H1 (cell line): ENCODE measurements around the gene PCBD1. TPM values are rescaled to one million over a fixed set of nuclear protein-coding genes. Genes with fewer than 3 reads are reported as not detected.

Source experiments
- CREB1 ChIP-seq: IDR thresholded peaks from 2 replicates; pipeline ENCODE4 v1.6.1; 2012; ENCODE audit warnings: inconsistent platforms
- KDM5A ChIP-seq: fragments of 200-600 bp; IDR thresholded peaks from 2 replicates; pipeline ENCODE4 v1.7.1; 2012; ENCODE audit warnings: mild to moderate bottlenecking, low read length, inconsistent platforms, mixed read lengths
- MAX ChIP-seq: IDR thresholded peaks from 2 replicates; pipeline ENCODE4 v1.6.1; 2012; ENCODE audit warnings: inconsistent platforms
- SIRT6 ChIP-seq: IDR thresholded peaks from one replicate; pipeline ENCODE4 v1.7.1; 2012; ENCODE audit warnings: low read length, inconsistent platforms
- SP1 ChIP-seq: IDR thresholded peaks from 2 replicates; pipeline ENCODE4 v1.6.1; 2011; ENCODE audit warnings: low read depth, low read length
- SP4 ChIP-seq: IDR thresholded peaks from 2 replicates; pipeline ENCODE4 v1.6.1; 2012; ENCODE audit warnings: low read length, inconsistent platforms
- polyA plus RNA-seq, 7 experiments: library from polyadenylated mRNA; depleted of rRNA in 3 of 7; stranded (reverse) in 5 of 7; unstranded in 2 of 7; fragments of >200 nt in 5 of 7; fragments of 200-250 nt in 2 of 7; gene quantifications; 1 replicate in 5 of 7; 2 replicates in 1 of 7; 4 replicates in 1 of 7; pipeline versions ENCODE4 v1.2.1 to v1.2.3, GENCODE V29; 2011 to 2013; ENCODE audit warnings: missing spikeins in 2 of 7, mixed read lengths in 2 of 7
- total RNA-seq: library from RNA; stranded (reverse); fragmentation: NEBNext Ultra II Directional; extraction: Animal tissue kit (Norgen Biotek cat#: 25700); gene quantifications from 2 replicates; pipeline ENCODE4 v1.2.1, GENCODE V29; 2021
- TF ChIP-seq, protein P1 (sequence below): fragments of 300-600 bp; sonication (generic); IDR thresholded peaks from 2 replicates; pipeline ENCODE4 v1.7.1; 2012; ENCODE audit warnings: low read length, moderate library complexity, mild to moderate bottlenecking, inconsistent platforms; ENCODE audit not compliant: insufficient replicate concordance

PCBD1 gene
- total and polyA plus RNA-seq, 2 of the 8 experiments (the other 6 are each of a cell fraction or from before 2014, with no cell fraction given) = 46.5 to 55.0 TPM

- TF ChIP-seq, protein P1, sequence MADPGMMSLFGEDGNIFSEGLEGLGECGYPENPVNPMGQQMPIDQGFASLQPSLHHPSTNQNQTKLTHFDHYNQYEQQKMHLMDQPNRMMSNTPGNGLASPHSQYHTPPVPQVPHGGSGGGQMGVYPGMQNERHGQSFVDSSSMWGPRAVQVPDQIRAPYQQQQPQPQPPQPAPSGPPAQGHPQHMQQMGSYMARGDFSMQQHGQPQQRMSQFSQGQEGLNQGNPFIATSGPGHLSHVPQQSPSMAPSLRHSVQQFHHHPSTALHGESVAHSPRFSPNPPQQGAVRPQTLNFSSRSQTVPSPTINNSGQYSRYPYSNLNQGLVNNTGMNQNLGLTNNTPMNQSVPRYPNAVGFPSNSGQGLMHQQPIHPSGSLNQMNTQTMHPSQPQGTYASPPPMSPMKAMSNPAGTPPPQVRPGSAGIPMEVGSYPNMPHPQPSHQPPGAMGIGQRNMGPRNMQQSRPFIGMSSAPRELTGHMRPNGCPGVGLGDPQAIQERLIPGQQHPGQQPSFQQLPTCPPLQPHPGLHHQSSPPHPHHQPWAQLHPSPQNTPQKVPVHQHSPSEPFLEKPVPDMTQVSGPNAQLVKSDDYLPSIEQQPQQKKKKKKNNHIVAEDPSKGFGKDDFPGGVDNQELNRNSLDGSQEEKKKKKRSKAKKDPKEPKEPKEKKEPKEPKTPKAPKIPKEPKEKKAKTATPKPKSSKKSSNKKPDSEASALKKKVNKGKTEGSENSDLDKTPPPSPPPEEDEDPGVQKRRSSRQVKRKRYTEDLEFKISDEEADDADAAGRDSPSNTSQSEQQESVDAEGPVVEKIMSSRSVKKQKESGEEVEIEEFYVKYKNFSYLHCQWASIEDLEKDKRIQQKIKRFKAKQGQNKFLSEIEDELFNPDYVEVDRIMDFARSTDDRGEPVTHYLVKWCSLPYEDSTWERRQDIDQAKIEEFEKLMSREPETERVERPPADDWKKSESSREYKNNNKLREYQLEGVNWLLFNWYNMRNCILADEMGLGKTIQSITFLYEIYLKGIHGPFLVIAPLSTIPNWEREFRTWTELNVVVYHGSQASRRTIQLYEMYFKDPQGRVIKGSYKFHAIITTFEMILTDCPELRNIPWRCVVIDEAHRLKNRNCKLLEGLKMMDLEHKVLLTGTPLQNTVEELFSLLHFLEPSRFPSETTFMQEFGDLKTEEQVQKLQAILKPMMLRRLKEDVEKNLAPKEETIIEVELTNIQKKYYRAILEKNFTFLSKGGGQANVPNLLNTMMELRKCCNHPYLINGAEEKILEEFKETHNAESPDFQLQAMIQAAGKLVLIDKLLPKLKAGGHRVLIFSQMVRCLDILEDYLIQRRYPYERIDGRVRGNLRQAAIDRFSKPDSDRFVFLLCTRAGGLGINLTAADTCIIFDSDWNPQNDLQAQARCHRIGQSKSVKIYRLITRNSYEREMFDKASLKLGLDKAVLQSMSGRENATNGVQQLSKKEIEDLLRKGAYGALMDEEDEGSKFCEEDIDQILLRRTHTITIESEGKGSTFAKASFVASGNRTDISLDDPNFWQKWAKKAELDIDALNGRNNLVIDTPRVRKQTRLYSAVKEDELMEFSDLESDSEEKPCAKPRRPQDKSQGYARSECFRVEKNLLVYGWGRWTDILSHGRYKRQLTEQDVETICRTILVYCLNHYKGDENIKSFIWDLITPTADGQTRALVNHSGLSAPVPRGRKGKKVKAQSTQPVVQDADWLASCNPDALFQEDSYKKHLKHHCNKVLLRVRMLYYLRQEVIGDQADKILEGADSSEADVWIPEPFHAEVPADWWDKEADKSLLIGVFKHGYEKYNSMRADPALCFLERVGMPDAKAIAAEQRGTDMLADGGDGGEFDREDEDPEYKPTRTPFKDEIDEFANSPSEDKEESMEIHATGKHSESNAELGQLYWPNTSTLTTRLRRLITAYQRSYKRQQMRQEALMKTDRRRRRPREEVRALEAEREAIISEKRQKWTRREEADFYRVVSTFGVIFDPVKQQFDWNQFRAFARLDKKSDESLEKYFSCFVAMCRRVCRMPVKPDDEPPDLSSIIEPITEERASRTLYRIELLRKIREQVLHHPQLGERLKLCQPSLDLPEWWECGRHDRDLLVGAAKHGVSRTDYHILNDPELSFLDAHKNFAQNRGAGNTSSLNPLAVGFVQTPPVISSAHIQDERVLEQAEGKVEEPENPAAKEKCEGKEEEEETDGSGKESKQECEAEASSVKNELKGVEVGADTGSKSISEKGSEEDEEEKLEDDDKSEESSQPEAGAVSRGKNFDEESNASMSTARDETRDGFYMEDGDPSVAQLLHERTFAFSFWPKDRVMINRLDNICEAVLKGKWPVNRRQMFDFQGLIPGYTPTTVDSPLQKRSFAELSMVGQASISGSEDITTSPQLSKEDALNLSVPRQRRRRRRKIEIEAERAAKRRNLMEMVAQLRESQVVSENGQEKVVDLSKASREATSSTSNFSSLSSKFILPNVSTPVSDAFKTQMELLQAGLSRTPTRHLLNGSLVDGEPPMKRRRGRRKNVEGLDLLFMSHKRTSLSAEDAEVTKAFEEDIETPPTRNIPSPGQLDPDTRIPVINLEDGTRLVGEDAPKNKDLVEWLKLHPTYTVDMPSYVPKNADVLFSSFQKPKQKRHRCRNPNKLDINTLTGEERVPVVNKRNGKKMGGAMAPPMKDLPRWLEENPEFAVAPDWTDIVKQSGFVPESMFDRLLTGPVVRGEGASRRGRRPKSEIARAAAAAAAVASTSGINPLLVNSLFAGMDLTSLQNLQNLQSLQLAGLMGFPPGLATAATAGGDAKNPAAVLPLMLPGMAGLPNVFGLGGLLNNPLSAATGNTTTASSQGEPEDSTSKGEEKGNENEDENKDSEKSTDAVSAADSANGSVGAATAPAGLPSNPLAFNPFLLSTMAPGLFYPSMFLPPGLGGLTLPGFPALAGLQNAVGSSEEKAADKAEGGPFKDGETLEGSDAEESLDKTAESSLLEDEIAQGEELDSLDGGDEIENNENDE = no peak
- TF ChIP-seq SP1 = no peak
- TF ChIP-seq CREB1 = no peak
- TF ChIP-seq SIRT6 = no peak
- no peak for TF ChIP-seq SP4
- no peak for TF ChIP-seq KDM5A
- no peak for TF ChIP-seq MAX
- TF ChIP-seq, all 59 proteins: peak for 0
Measured at GRCh38 chr10:70916241-70916640, 27.9 kb upstream of the PCBD1 start (continued).
